Calu3 (cell line): ENCODE measurements around the gene ACE. TPM values are rescaled to one million over a fixed set of nuclear protein-coding genes. Genes with fewer than 3 reads are reported as not detected.

Experiments used
- BruUV-seq: library from RNA; stranded (reverse); fragments of 400-500 nt; replicated peaks from 2 replicates; lab custom pipeline; 2021; lab: Mats Ljungman, UMichigan
- CTCF ChIA-PET: fragments of 300-600 bp; sonication (Branson Sonifier 250); formaldehyde crosslinking; loops from one replicate; lab custom pipeline; 2022; ENCODE audit warnings: antibody characterized with exemption; lab: Charles Lee
- DNase-seq: peaks from one replicate; pipeline ENCODE4 v3.0.0; 2022
- H3K27ac Mint-ChIP-seq: one replicate; pipeline ENCODE4 v1.8.0; 2022; ENCODE audit warnings: mixed read lengths; ENCODE audit not compliant: unreplicated experiment
- H3K27me3 Mint-ChIP-seq: one replicate; pipeline ENCODE4 v1.8.0; 2022; ENCODE audit warnings: mixed read lengths; ENCODE audit not compliant: unreplicated experiment
- H3K36me3 Mint-ChIP-seq: one replicate; pipeline ENCODE4 v1.8.0; 2022; ENCODE audit warnings: mild to moderate bottlenecking, moderate library complexity, mixed read lengths; ENCODE audit not compliant: insufficient read depth, unreplicated experiment
- H3K4me1 Mint-ChIP-seq: one replicate; pipeline ENCODE4 v1.8.0; 2022; ENCODE audit warnings: mild to moderate bottlenecking, low read depth, mixed read lengths; ENCODE audit not compliant: unreplicated experiment
- H3K4me3 Mint-ChIP-seq: one replicate; pipeline ENCODE4 v1.8.0; 2022; ENCODE audit warnings: mild to moderate bottlenecking, low read depth, moderate library complexity, mixed read lengths; ENCODE audit not compliant: unreplicated experiment
- H3K9me3 Mint-ChIP-seq: one replicate; pipeline ENCODE4 v1.8.0; 2022; ENCODE audit warnings: low read depth, mixed read lengths; ENCODE audit not compliant: unreplicated experiment
- intact Hi-C: fragments of 100-400 bp; cut with micrococcal nuclease; formaldehyde crosslinking; loops from one replicate; pipeline ENCODE4 v1.10.0; 2022; ENCODE audit not compliant: unreplicated experiment
- total RNA-seq: library from RNA; stranded (reverse); gene quantifications from 2 replicates; pipeline ENCODE4 v1.2.3, GENCODE V29; 2022
- TF ChIP-seq, protein P1 (sequence below): fragments of 200-600 bp; IDR thresholded peaks from one replicate; pipeline ENCODE4 v1.8.0; 2022; ENCODE audit warnings: antibody characterized with exemption; ENCODE audit not compliant: unreplicated experiment

Gene ACE
- total RNA-seq, 1 experiment from 2014 or later = 5.9 TPM

GRCh38 chr17:63454915-63455314 lies 21.9 kb upstream of the ACE start:
- BruUV-seq = no TSS peak
- no peak overlapping the region for H3K27ac Mint-ChIP-seq
- no peak for DNase-seq
- H3K4me1 Mint-ChIP-seq = peaks cover 4% of the 10 kb centered on the region
- H3K36me3 Mint-ChIP-seq = no peaks in the 10 kb centered on the region
- intact Hi-C loops = no loop called here
- no peak overlapping the region for H3K4me3 Mint-ChIP-seq
- no peaks in the 10 kb centered on the region for H3K27me3 Mint-ChIP-seq
- H3K9me3 Mint-ChIP-seq = no peaks in the 10 kb centered on the region
- TF ChIP-seq, protein P1, sequence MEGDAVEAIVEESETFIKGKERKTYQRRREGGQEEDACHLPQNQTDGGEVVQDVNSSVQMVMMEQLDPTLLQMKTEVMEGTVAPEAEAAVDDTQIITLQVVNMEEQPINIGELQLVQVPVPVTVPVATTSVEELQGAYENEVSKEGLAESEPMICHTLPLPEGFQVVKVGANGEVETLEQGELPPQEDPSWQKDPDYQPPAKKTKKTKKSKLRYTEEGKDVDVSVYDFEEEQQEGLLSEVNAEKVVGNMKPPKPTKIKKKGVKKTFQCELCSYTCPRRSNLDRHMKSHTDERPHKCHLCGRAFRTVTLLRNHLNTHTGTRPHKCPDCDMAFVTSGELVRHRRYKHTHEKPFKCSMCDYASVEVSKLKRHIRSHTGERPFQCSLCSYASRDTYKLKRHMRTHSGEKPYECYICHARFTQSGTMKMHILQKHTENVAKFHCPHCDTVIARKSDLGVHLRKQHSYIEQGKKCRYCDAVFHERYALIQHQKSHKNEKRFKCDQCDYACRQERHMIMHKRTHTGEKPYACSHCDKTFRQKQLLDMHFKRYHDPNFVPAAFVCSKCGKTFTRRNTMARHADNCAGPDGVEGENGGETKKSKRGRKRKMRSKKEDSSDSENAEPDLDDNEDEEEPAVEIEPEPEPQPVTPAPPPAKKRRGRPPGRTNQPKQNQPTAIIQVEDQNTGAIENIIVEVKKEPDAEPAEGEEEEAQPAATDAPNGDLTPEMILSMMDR = no peak
- CTCF ChIA-PET = no interaction called here

DNA sequence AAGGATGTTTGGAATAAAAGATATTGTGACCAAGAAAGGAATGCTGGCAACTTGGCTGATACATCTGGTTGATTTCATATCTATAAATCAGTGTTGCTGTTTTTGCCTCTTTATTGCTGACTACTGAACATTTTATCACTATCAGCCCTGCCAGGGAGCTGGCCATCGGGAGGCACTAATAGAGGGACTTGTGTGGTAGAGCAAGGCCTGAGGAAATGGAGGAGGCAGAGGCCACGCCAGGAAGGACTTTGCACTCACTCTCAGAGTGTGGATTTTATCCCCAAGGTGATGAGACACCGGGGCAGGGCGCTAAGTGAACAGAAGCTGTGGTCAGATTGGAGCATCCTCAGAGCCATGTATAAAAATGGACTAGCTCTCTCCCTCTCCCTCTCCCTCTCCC lies 21.4 kb upstream of the ACE start:
- H3K4me3 Mint-ChIP-seq = no peak overlapping the region
- CTCF ChIA-PET = no interaction called here

GRCh38 chr17:63458478-63458877 lies 18.4 kb upstream of the ACE start:
- BruUV-seq = no TSS peak
- TF ChIP-seq, protein P1 = no peak
- no peaks in the 10 kb centered on the region for H3K36me3 Mint-ChIP-seq
- CTCF ChIA-PET = interaction anchor here (0.6 kb wide), 1 partner anchor 57 kb away, joined by 3 read pairs; no protein-coding TSS in a partner anchor
- H3K27ac Mint-ChIP-seq = no peak overlapping the region
- intact Hi-C loops = no loop called here
- no peak overlapping the region for H3K4me3 Mint-ChIP-seq
- peaks cover 17% of the 10 kb centered on the region for H3K4me1 Mint-ChIP-seq
- DNase-seq = no peak
- H3K9me3 Mint-ChIP-seq = no peaks in the 10 kb centered on the region
- no peaks in the 10 kb centered on the region for H3K27me3 Mint-ChIP-seq

More for the DNA sequence above, 21.4 kb upstream of the ACE start:
- DNase-seq = no peak
- intact Hi-C loops = no loop called here
- H3K9me3 Mint-ChIP-seq = no peaks in the 10 kb centered on the region
- H3K27ac Mint-ChIP-seq = no peak overlapping the region
- H3K27me3 Mint-ChIP-seq = no peaks in the 10 kb centered on the region
- no peaks in the 10 kb centered on the region for H3K36me3 Mint-ChIP-seq
- H3K4me1 Mint-ChIP-seq = peaks cover 9% of the 10 kb centered on the region
- no TSS peak for BruUV-seq
- TF ChIP-seq, protein P1 = no peak

- intact Hi-C loops = no loop called here
- H3K27me3 Mint-ChIP-seq = no peaks in the 10 kb centered on the region
- peaks cover 23% of the 10 kb centered on the region for H3K4me1 Mint-ChIP-seq
- DNase-seq = no peak
- no peaks in the 10 kb centered on the region for H3K9me3 Mint-ChIP-seq
- H3K36me3 Mint-ChIP-seq = no peaks in the 10 kb centered on the region
- H3K4me3 Mint-ChIP-seq = no peak overlapping the region
- BruUV-seq = no TSS peak
- CTCF ChIA-PET = no interaction called here
- TF ChIP-seq, protein P1 = no peak
- no peak overlapping the region for H3K27ac Mint-ChIP-seq
These were observed 16.8 kb upstream of the ACE start for GRCh38 chr17:63460018-63460417.
